HG03108 (cell line): ENCODE measurements around the gene RAB31.

ENCODE experiments used
- ATAC-seq: cut with Tn5 transposase; IDR thresholded peaks from one replicate; pipeline ENCODE4 v1.9.1; 2021; ENCODE audit warnings: moderate library complexity; ENCODE audit not compliant: unreplicated experiment

RAB31 gene

GRCh38 chr18:9782073-9782857 is 74.2 kb downstream of the RAB31 start:
- no peak for ATAC-seq

DNA sequence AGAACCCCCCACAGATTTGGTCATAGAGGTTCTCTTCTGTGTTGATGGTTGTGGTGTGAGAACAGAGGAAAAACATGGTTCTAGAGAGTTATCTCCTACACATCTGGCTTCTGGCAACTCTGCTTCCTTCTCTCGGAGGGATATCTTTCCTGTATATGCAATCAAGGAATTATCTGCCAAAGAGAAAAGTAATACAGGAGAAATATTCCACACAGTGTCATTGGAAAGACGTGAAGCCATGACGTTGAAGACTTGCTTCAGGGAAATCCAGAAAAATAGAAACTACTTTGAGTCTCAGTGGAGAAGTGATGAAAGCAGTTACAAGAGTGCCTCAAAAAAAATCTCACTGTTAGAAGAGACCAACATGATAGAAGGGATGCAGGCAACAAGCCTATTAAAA is 78.5 kb downstream of the RAB31 start:
- ATAC-seq: no peak

DNA sequence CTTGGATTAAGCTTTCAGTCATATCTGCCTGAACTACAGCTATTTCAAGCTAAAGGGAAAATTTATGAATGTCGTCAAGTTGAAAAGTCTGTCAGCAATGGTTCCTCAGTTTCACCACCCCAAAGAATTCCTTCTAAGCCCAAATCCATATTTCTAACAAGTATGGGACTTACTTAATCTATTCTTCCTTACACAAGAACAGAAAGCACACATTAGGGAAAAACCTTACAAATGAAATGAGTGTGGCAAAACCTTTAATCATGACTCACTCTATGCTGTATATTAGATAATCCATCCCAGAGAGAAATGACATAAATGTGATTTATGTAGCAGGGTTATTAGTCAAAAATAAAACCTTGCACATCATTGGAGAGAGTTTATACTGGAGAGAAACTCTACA is 78.9 kb downstream of the RAB31 start:
- no peak for ATAC-seq

- ATAC-seq: no peak
Measured at GRCh38 chr18:9787712-9788111, 79.6 kb downstream of the RAB31 start.

DNA sequence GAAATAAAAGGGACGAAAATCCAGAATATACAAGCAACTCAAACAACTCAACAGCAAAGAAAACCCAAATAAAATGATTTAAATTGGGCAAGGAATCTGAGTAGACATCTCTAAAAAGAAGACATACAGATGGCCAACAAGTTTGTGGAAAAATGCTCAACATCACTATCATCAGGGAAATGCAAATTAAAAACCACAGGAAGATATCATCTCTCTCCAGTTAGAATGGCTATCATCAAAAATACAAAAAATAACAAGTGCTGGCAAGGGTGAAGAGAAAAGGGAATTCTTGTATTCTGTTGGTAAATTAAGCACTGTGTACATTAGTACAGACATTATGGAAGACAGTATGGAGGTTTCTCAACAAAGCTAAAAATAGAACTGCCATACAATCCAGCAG is 80.0 kb downstream of the RAB31 start:
- ATAC-seq: no peak

DNA sequence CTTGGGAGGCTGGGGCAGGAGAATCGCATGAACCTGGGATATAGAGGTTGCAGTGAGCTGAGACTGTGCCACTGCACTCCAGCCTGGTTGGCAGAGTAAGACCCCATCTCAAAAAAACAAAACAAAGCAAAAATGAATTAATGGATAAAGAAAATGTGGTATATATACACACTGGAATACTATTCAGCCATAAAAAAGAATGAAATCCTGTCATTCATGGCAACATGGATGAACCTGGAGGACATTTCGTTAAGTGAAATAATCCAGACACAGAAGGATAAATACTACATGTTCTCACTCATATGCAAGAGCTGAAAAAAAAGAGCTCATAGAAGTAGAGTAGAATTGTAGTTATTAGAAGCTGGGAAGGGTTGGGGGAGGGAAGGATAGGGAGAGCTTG is 80.8 kb downstream of the RAB31 start:
- no peak for ATAC-seq

DNA sequence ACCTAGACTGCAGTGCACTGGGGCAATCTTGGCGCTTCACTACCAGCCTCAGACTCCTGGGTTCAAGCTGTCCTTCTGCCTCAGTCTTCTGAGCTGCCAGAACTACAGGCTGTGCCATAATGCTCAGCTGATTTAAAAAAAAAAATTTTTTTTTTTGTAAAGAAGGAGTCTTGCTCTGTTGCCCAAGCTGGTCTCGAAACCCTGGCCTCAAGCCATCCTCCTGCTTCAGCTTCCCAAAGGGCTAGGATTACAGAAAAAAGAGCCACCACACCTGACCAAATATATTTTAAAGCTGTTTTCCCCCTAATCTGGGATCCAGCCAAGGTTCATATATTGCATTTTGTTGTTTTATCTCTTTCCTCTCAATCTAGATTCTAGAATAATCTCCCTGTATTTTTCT is 82.2 kb downstream of the RAB31 start:
- ATAC-seq: no peak

GRCh38 chr18:9791991-9792390 is 83.9 kb downstream of the RAB31 start:
- no peak for ATAC-seq

GRCh38 chr18:9792565-9793245 is 84.6 kb downstream of the RAB31 start:
- no peak for ATAC-seq

DNA sequence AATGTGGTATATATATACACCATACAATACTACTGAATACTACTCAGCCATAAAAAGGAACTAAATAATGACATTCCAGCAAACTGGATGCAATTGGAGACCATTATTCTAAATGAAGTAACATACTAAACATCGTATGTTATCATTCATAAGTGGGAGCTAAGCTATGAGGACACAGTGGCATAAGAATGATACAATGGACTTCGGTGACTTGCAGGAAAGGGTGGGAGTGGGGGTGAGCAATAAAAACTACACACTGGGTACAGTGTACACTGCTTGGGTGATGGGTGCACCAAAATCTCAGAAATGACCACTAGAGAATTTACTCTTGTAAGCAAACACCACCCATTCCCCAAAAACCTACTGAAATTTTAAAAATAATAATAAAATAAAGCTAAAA is 87.9 kb downstream of the RAB31 start:
- ATAC-seq: no peak

- no peak for ATAC-seq
Measured at GRCh38 chr18:9796935-9797549, 88.9 kb downstream of the RAB31 start.

DNA sequence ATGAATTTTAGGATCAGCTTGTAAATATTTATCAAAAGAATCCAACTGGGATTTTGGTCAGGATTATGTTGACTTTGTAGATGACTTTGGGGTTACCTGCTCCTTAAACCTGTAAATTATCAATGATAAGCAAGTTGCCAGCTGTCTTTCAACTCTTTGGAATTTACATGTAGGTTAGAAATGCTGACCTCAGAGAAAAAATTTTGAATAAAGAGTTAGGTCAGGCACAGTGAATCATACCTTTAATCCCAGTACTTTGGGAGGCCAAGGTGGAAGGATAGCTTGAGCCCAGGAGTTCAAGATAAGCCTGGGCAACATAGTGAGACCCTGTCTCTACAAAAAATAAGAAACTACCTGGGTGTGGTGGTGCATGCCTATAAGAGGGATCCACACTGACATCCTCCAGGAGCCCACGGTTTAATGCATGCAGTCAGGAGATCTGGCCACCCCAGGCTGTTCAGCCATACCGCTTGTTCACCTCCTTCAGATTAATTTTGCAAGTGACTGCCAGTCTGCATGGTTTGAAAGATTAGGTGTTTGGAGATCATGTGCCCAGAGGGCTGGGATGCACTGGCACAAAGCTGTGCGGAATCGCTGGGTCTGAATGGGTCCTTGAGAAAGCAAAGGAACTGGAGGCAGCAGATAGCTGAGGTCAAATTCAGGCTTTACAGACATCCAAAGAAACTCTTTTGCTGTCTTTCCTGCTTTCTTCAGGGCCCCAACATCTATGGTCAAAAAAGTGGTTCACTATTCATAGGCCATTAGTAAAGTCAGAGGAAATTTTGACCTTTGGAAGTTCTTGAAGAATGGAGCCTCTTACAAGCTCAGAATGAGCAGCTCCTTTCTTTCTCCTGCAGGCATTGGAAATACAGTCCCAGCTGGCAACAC is 94.3 kb downstream of the RAB31 start:
- ATAC-seq: no peak

GRCh38 chr18:9803063-9803697 is 95.1 kb downstream of the RAB31 start:
- no peak for ATAC-seq

GRCh38 chr18:9803698-9804516 is 95.8 kb downstream of the RAB31 start:
- no peak for ATAC-seq

DNA sequence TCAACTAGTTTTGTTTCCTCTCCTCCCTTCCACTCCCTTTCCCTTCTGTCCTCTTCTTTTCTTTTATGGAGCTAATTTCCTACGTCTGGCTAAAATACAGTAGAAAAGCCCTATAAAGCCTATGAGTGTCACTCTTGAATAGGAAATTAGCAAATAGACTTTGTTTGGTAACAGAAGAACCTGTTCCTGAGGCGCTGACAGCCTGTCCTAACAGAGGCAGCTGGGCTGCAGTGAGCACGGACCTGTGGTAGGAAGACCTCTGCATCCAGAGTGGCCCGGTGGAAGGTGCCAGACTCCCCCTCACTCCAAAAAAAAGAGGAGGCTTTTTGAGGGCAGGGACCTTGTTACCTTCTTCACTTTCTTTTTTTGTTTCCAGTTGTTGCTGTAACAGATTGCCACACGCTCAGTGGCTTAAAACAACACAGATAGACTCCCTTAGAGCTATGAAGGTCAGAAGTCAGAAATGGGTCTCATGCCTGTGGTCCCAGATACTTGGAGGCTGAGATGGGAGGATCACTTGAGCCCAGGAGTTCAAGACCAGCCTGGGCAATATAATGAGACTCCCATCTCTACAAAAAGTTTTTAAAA is 96.5 kb downstream of the RAB31 start:
- ATAC-seq: no peak

- no peak for ATAC-seq
Measured at GRCh38 chr18:9806905-9807304, 98.8 kb downstream of the RAB31 start.

- no peak for ATAC-seq
Measured at GRCh38 chr18:9808295-9809241, 100.5 kb downstream of the RAB31 start.

GRCh38 chr18:9809697-9810096 is 101.6 kb downstream of the RAB31 start:
- no peak for ATAC-seq
